DND-41 (cell line): ENCODE measurements around the gene PNMA8A.

Source experiments
- ATAC-seq: fragments of 200-7000 bp; cut with Tn5 transposase; 3 replicates; pipeline ENCODE4 v1.9.1; 2021; ENCODE audit warnings: low read depth; ENCODE audit not compliant: insufficient read depth
- DNase-seq: peaks from one replicate; pipeline ENCODE4 v3.0.0-alpha.2; 2020
- H2AFZ ChIP-seq: 2 replicates; pipeline ENCODE4 v1.6.0; 2012; ENCODE audit warnings: low read depth, low read length
- H3K27ac ChIP-seq: 2 replicates; pipeline ENCODE4 v1.5.1; 2012; ENCODE audit warnings: low read length, inconsistent platforms
- H3K27me3 ChIP-seq: fragments of 200-600 bp; sonication (generic); 2 replicates; pipeline ENCODE4 v1.6.0; 2012; ENCODE audit warnings: low read length, mild to moderate bottlenecking, inconsistent platforms; ENCODE audit not compliant: insufficient read depth, poor library complexity
- H3K36me3 ChIP-seq: 2 replicates; pipeline ENCODE4 v1.5.1; 2012; ENCODE audit warnings: low read length, inconsistent platforms; ENCODE audit not compliant: insufficient read depth
- H3K4me1 ChIP-seq: 2 replicates; pipeline ENCODE4 v1.5.1; 2012; ENCODE audit warnings: mild to moderate bottlenecking, low read length; ENCODE audit not compliant: insufficient read depth
- H3K4me2 ChIP-seq: 2 replicates; pipeline ENCODE4 v1.6.0; 2012; ENCODE audit warnings: mild to moderate bottlenecking, moderate library complexity, low read length, inconsistent platforms; ENCODE audit not compliant: insufficient read depth
- H3K4me3 ChIP-seq, 2 experiments: fragments of 200-600 bp in 1 of 2; shearing (Covaris generic) in 1 of 2; 2 replicates each; pipeline ENCODE4 v1.5.1; 2012 to 2016; ENCODE audit warnings: inconsistent platforms in 2 of 2, low read length in 2 of 2, mild to moderate bottlenecking in 2 of 2, low read depth in 1 of 2, moderate library complexity in 1 of 2
- H3K79me2 ChIP-seq: 2 replicates; pipeline ENCODE4 v1.6.0; 2012; ENCODE audit warnings: low read length, inconsistent platforms; ENCODE audit not compliant: insufficient read depth
- H3K9ac ChIP-seq: 2 replicates; pipeline ENCODE4 v1.6.0; 2012; ENCODE audit warnings: low read depth, mild to moderate bottlenecking, inconsistent platforms, low read length, moderate library complexity
- H3K9me3 ChIP-seq: 2 replicates; pipeline ENCODE4 v1.5.1; 2012; ENCODE audit warnings: low read length, moderate library complexity, mild to moderate bottlenecking, inconsistent platforms; ENCODE audit not compliant: insufficient read depth, severe bottlenecking
- H4K20me1 ChIP-seq: 2 replicates; pipeline ENCODE4 v1.6.0; 2012; ENCODE audit warnings: low read length; ENCODE audit not compliant: insufficient read depth
- CTCF ChIP-seq: IDR thresholded peaks from 2 replicates; pipeline ENCODE4 v1.5.1; 2012; ENCODE audit warnings: borderline replicate concordance, low read length, moderate library complexity, mild to moderate bottlenecking; ENCODE audit not compliant: poor library complexity, severe bottlenecking; ENCODE audit errors: extremely low read depth
- EZH2 ChIP-seq: IDR thresholded peaks from 3 replicates; pipeline ENCODE4 v1.6.1; 2012; ENCODE audit warnings: borderline replicate concordance, low read depth, mild to moderate bottlenecking, moderate library complexity, low read length, inconsistent platforms; ENCODE audit not compliant: severe bottlenecking

Gene PNMA8A

GRCh38 chr19:46491975-46492682 is 20.8 kb upstream of the PNMA8A start:
- H3K27ac ChIP-seq = no peak overlapping the region
- DNase-seq (no peak), ATAC-seq (no peak)
- peaks cover 6% of the 10 kb centered on the region for H4K20me1 ChIP-seq
- H3K36me3 ChIP-seq = no peaks in the 10 kb centered on the region
- H3K79me2 ChIP-seq = no peaks in the 10 kb centered on the region
- H3K9ac ChIP-seq = no peak overlapping the region
- no peaks in the 10 kb centered on the region for H3K4me1 ChIP-seq
- H3K9me3 ChIP-seq = no peaks in the 10 kb centered on the region
- no peak overlapping the region for H3K4me3 ChIP-seq
- H3K4me2 ChIP-seq = no peak overlapping the region
- H3K27me3 ChIP-seq = peaks cover 9% of the 10 kb centered on the region
- H2AFZ ChIP-seq = no peak overlapping the region
- TF ChIP-seq CTCF = no peak
- no peak for TF ChIP-seq EZH2

DNA sequence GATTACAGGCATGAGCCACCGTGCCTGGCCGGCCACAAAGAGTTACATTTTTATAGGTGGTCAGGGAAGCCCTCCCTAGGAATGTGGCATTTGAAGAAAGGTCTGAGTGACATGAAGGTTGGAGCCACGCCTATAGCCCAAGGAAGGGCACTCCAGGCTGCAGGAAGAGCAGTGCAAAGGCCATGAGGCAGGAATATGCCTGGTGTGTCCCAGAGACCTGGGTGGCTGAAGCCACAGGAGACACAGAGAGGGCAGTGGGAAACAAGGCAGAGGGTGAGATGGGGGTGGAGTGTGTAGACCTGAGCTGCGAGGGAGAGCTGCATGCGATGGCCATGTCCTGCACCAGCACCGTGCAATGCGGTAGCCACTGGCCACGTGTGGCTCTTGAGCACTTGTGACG is 19.4 kb upstream of the PNMA8A start:
- TF ChIP-seq EZH2 (no peak), CTCF (no peak)
- no peak overlapping the region for H3K9ac ChIP-seq
- H3K4me2 ChIP-seq = no peak overlapping the region
- no peaks in the 10 kb centered on the region for H3K79me2 ChIP-seq
- no peaks in the 10 kb centered on the region for H3K4me1 ChIP-seq
- H3K27me3 ChIP-seq = peaks cover 9% of the 10 kb centered on the region
- no peak for DNase-seq
- H4K20me1 ChIP-seq = peaks cover 6% of the 10 kb centered on the region
- no peak overlapping the region for H2AFZ ChIP-seq
- no peak overlapping the region for H3K27ac ChIP-seq
- no peaks in the 10 kb centered on the region for H3K9me3 ChIP-seq
- no peak overlapping the region for H3K4me3 ChIP-seq
- ATAC-seq = no peak
- H3K36me3 ChIP-seq = no peaks in the 10 kb centered on the region

DNA sequence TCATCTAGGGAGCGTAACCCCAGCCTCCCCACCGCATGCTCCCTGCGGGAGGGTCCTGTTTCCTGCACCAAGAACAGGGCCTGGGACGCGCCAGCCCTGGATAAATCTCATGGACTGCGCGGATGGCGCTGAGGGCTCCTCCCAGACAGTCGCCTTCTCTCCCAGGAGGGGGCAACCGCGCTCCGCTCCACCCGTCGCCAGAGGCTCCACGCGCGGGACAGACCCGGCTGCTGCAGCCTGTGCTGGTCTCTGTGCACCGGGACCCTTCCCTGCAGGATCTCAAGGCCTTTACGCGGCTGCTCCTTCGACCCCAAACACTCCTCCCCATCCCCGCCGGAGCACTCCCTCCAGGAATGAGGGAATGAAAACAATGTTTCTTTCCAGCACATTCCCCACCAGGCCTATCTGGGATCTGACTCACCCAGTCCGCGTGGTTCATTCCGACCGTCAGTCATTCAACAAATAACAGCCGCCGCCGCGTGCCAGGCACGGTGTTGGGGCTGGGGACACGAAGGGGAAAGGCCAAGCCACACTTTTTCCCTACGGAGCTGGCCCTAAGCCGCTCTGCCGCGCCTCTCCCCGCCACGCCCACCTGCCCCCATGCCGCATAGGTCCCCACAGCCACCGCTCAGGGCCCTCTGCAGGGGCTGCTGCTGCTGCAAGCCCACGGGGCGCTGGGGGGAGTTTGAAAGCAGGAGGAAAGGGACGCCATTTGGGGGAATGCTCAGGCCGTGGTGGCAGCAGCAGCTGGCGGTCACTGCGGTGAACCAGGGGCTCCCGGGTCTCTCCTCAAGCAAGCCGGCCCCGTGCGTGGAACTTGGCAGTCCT is 18.3 kb upstream of the PNMA8A start:
- no peak overlapping the region for H3K27ac ChIP-seq
- TF ChIP-seq EZH2 (no peak), CTCF (no peak)
- no peaks in the 10 kb centered on the region for H3K4me1 ChIP-seq
- no peak overlapping the region for H3K4me3 ChIP-seq
- H3K9me3 ChIP-seq = no peaks in the 10 kb centered on the region
- H4K20me1 ChIP-seq = peaks cover 6% of the 10 kb centered on the region
- no peak for DNase-seq
- no peak overlapping the region for H3K4me2 ChIP-seq
- ATAC-seq = no peak
- no peaks in the 10 kb centered on the region for H3K79me2 ChIP-seq
- H3K27me3 ChIP-seq = peaks cover 9% of the 10 kb centered on the region
- H3K36me3 ChIP-seq = no peaks in the 10 kb centered on the region
- no peak overlapping the region for H2AFZ ChIP-seq
- H3K9ac ChIP-seq = no peak overlapping the region
